Kidney epithelial cell (primary cell): Measurements from ENCODE around the gene YBX2. TPM values are rescaled to one million over a fixed set of nuclear protein-coding genes. Genes with fewer than 3 reads are reported as not detected.

Experiments
- DNase-seq: peaks from one replicate; pipeline ENCODE4 v3.0.0-alpha.2; 2010; ENCODE audit warnings: low read depth
- H3K27me3 ChIP-seq: 2 replicates; pipeline ENCODE4 v1.6.0; 2011; ENCODE audit warnings: low read length; ENCODE audit not compliant: control insufficient read depth, insufficient read depth
- H3K36me3 ChIP-seq: 2 replicates; pipeline ENCODE4 v1.5.1; 2011; ENCODE audit warnings: low read length; ENCODE audit not compliant: control insufficient read depth, insufficient read depth
- H3K4me3 ChIP-seq: 2 replicates; pipeline ENCODE4 v1.5.1; 2011; ENCODE audit warnings: low read depth, mild to moderate bottlenecking, control low read depth, low read length
- CTCF ChIP-seq: IDR thresholded peaks from 2 replicates; pipeline ENCODE4 v1.5.1; 2011; ENCODE audit warnings: mild to moderate bottlenecking, moderate library complexity, low read length, control low read depth, inconsistent platforms; ENCODE audit not compliant: insufficient read depth, poor library complexity, severe bottlenecking
- total RNA-seq: library from RNA; depleted of rRNA; stranded (reverse); fragments of >200 nt; gene quantifications from 2 replicates; pipeline ENCODE4 v1.2.3, GENCODE V29; 2015

The YBX2 gene
- total RNA-seq, 1 donor from 2014 or later: 0.08 TPM

DNA sequence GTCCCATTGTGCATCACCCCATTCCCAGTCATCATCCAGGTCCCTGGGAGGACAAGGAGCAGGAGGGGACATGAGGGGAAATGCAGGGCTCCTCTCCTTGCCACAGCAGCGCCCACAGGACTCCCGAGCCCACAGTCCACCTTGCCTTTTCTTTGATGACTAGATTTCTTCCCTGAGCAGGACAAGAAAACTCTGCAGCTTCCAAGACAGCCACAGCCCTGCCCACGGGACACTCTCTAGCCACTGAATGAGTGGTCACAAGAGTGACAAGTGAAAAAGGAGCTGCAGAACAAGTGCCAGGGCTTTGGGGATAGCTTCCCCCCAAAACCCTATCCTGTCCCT, 30.0 kb upstream of the YBX2 start:
- no peak for DNase-seq
- peaks cover 5% of the 10 kb centered on the region for H3K36me3 ChIP-seq
- no peak for TF ChIP-seq CTCF
- no peaks in the 10 kb centered on the region for H3K27me3 ChIP-seq
- H3K4me3 ChIP-seq: no peak overlapping the region

GRCh38 chr17:7323731-7324437, 29.4 kb upstream of the YBX2 start:
- H3K36me3 ChIP-seq: peaks cover 5% of the 10 kb centered on the region

GRCh38 chr17:7322520-7323194, 28.2 kb upstream of the YBX2 start:
- Histone ChIP-seq H3K4me3 (no peak overlapping the region), H3K36me3 (peaks cover 5% of the 10 kb centered on the region)
- no peak for DNase-seq

More at GRCh38 chr17:7323731-7324437, 29.4 kb upstream of the YBX2 start:
- TF ChIP-seq CTCF: peak; percentile 91
- DNase-seq: no peak
- H3K27me3 ChIP-seq: no peaks in the 10 kb centered on the region
- no peak overlapping the region for H3K4me3 ChIP-seq

GRCh38 chr17:7321466-7321865, 27.0 kb upstream of the YBX2 start:
- no peaks in the 10 kb centered on the region for H3K27me3 ChIP-seq
- no peak for TF ChIP-seq CTCF
- H3K36me3 ChIP-seq: peaks cover 5% of the 10 kb centered on the region
- no peak for DNase-seq
- no peak overlapping the region for H3K4me3 ChIP-seq

More at GRCh38 chr17:7322520-7323194, 28.2 kb upstream of the YBX2 start:
- no peak for TF ChIP-seq CTCF
- H3K27me3 ChIP-seq: no peaks in the 10 kb centered on the region

DNA sequence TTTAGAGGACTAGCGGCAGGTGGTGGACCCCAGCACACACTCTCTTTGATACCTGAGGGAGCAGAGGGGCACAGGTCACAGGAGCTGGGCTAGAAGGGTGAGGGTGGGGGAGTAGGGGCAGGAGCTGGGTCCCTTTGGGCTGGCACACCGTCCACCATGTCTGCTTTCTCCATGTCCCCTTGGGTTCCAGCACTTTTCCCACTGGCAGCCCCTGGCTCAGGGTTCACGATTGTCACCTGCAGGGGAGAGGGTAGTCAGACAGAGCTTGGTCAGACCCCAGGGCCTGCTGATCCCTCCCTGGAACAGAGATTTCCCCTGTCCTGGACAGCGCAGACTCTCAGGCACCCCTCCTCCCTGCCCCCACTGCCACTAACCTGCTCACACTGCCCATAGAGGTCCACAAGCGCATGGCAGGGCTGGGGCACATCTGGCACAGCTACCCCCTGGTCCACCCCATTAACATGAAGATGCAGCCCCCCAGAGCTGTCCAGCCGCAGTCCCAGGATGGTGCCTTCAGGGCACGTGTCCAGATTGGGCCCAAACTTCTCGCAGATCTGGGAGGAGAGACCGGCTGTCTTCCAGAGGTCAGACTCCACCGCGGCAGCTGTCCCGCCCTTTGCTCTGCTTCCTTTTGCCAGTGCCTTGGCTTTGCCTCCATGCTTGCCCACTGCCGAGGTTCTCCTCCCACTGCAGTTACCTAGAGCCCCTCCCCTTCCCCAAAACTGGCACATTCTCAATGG, 23.9 kb upstream of the YBX2 start:
- Histone ChIP-seq H3K27me3 (no peaks in the 10 kb centered on the region), H3K4me3 (no peak overlapping the region), H3K36me3 (peaks cover 4% of the 10 kb centered on the region)
- TF ChIP-seq CTCF: no peak
- no peak for DNase-seq
